ENCODE measurements around the gene SKIC8. TPM values are rescaled to one million over a fixed set of nuclear protein-coding genes. Genes with fewer than 3 reads are reported as not detected.
A peak's percentile ranks its signal among the peaks of the same experiment; 100 is the strongest.

The SKIC8 gene
- total RNA-seq, 1 donor from 2014 or later, result 53.2 TPM

DNA sequence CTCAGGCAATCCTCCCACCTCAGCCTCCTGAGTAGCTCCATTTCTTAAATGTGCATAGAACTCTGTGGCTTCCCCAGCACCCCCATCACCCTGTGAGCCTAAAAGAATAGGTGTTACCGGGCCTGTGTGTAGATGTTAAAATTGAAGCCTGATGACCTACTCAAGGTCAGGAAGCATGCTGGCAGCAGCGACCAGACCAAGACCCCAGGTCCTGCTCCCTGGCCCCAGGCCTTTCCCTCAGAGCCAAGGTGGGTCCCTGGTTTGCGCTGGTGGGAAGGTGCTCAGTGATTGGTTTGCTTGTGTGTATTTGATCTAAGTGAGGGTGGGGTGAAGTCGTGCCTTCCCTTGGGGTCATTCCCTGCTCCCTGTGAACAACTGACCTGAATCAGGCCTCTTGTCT is 22.4 kb upstream of the SKIC8 start:
- DNase-seq, result no peak

DNA sequence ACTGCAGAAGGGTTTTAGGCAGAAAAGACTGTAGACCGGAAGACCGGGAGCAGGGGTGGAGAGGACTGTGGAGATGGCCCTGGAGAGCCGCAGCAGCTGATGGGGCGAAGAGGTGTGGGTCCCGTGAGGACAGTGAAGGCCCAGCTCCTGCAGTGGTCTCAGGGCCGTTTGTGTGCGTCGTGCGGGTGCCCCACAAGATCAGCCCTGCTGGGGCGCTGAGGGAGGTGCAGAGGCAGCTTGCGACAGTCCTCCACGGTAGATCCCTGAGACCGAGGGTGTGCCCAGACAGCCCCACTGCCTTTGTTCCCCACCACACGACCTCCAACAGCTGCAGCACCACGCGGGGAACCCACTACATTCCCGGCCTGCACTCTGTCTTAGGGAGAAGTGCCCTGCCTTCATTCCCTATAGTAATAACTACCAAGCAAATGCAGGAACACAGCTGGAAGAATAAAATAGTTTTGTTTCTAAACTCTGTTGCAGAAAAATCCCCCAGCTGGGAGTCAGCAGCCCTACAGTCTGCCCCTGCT is 21.7 kb upstream of the SKIC8 start:
- no peak for DNase-seq

DNA sequence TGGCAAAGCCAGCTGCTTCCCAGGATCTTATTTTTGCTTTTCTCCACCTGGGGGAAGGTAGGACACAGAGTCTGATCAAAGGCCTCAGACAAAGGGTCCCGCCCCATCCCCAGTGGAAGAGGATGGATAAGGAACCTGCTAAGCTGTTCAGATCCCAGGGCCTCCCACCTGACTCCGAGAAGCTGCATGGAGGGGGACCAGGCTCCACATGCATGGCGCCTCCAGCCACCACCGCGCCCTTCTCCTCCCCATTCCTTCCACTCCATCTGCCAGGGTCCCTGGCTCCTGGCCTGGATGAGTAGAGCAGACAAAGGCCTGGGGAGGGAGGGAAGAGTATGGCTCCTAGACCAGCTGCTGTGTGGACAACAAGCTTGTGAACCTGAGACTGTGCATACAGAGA is 20.8 kb upstream of the SKIC8 start:
- DNase-seq, result no peak

DNA sequence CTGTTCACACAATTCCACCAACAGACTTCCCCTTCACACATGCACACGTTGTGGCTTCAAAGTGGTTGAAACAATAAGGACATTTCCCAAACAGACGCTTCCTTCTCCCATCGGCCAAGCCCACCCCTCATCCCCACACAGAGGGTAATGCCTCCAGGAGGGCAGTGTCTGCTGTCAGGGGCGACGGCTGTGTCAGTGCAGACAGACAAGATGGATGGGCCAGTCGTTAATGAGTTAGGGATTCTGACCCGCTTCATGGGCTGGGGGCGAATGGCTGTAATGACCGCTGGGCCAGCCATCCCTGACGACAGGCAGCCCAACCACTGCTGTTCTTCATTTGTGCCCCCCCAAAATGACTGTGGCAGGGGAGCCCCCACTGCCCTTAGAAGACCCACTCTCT is 20.2 kb upstream of the SKIC8 start:
- no peak for DNase-seq

GRCh38 chr15:78317145-78317836 is 17.9 kb upstream of the SKIC8 start:
- DNase-seq, result no peak

- peak; percentile 55 for DNase-seq
These were observed 17.1 kb upstream of the SKIC8 start for GRCh38 chr15:78316283-78317083.

DNA sequence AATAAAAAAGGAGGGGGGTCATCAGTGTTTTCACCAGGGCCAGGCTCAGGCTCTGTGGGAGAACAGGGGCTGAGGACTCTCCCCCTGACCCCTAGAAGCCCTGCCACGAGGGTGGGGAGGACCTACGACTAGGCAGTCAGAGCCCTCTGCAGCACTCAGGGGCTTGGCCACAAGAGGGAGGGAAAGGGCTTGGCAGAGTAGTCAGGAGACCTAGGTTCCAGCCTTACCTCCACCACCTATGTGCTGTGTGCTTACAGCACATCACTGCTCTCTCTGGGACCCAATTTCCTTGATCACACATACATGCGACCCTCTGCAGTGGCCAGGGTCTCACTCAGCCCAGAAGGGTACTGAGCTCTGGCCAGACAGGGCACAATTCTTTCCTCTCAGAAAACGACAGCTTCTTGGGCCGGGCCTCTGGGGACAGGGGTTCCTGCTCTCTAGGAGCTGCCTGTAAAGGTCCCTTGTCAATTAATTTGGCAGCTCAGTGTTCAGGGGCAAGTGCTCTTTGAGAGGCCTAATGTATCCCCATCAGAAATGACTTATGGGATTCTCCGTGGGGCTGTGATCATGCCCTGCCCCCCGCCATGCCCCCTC is 16.4 kb upstream of the SKIC8 start:
- no peak for DNase-seq

- DNase-seq, result no peak
These were observed 14.8 kb upstream of the SKIC8 start for GRCh38 chr15:78314181-78314581.

DNA sequence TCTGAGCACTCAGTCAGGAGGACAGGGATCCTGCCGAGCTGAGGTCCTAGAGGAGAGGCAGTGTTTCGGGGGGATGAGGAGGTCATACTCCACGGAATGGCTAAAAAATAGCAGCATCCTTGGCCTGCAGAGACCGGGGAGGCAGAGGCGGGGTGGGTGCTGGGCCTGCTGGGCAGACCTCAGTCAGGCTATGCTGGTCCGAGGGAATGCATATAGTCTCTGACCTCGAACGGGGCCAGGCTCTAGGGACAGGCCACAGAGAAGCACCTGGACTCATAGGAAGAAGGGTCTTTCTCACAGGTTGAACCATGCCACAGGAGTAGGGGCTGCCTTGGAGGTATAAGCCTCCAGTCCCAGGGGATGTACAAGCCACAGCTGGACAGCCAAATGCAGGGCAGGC is 14.0 kb upstream of the SKIC8 start:
- DNase-seq, result no peak

- DNase-seq, result no peak
These were observed 13.5 kb upstream of the SKIC8 start for GRCh38 chr15:78312957-78313356.

DNA sequence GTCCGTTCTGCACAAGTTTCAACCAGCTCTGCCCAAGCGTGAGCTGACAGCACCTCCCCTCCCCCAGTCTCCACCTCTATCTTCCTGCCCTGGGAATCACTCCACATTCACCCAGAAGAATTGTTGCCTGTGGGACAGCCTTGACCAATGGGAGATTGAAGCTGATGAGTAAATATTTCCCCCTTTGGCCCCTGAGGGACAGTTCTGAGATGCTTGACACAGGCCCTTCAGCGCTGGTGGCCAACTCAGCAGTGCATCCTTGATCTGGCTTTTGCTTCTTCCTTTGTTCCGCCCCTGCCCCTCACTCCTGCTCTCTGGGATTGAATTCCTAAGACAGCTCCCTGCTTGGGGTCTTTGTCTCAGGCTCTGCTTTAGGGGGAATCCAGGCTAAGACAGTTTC is 13.1 kb upstream of the SKIC8 start:
- DNase-seq, result no peak

DNA sequence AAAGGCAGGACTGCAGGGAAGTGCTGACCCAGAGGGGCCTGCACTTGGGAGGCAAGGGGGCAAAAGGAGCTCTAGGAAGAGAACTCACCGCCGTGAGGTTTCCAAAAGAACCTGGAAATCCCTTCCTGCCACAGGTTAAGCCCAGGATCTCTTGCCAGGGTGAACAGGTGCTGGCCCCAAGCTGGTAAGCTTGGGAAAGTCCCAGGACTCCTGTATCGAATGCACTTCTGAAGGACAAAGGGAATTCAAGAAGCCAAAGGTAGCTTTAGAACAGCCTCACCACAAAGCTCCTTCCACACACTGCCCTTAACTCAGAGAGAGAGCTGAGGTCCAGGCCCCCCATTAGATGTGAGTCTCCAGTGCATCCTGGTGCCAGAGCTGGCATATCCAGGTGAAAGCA is 11.9 kb upstream of the SKIC8 start:
- no peak for DNase-seq

DNA sequence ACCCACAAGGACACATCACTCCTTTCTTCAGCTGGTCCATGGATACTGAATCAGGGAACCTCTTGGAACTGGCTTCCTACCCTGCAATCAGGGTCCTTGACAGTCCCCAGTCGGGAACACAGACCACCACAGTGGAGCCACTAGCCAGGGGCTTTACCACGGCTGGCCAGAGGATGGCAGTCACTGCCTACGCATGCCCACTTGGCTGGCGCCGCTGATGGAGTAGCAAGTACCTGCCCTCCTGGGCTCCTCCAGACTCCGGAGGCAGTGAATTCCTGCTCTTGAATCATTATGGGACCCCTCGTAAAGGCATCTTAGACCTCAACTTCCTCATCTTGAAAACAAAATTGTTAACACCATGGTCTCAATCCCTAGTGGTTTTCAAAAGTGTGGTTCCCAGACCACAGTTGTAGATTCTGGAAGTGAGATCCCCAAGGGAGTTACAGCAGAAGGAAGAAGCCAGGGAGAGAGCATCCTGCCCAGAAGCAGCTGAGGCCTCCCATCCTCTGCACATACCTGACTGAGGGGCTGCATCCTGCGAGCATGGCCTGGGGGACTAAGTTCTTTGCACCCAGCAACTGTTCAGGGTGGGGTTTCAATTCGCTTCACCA is 9.1 kb upstream of the SKIC8 start:
- DNase-seq, result peak; percentile 69

DNA sequence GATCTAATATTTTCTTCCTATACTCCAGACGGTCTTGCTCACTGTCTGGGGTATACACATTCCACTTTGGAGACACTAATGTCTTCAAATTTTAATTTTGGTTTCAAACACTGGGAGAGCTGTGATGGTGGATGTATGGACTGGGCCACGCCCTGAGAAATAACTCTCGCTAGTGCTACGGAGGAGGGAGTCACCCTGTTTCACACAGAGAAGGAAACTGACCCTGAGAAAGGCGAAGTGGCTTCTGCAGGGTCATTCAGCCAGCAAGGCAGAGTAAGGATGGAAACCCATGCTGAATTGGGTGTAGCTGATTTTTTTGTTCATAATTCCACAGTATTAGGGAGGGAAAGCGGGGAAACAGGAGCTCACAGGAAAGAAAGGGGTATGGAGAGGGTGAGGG is 8.6 kb upstream of the SKIC8 start:
- no peak for DNase-seq

DNA sequence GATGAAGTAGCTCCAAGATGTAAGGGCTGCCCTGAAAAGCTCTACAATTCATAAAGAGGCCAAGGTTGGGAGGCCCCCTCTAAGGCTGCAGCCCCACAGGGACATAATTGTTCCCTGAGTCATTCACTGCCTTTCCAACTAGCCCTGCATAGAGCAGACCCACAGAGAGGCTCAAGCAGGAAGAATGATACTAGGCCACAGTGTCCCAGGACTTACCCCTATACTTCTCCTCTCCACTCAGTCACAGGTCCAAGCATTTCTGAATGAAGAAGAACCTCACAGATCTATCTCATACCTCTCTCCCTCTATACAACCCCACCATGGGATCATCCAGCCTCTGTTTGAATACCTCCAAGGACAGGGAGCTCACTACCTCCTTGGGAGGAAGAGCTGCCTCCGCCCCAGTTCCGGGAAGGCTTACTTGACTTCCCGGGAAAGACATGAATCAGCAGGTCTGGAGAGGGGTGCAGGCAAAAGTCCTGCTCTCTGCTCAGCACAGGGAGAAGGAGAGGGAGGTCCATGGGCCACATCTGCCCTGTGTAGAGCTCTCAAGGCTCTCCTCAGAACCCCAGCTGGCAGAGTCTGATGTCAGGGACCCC is 6.9 kb upstream of the SKIC8 start:
- DNase-seq, result peak; percentile 18

DNA sequence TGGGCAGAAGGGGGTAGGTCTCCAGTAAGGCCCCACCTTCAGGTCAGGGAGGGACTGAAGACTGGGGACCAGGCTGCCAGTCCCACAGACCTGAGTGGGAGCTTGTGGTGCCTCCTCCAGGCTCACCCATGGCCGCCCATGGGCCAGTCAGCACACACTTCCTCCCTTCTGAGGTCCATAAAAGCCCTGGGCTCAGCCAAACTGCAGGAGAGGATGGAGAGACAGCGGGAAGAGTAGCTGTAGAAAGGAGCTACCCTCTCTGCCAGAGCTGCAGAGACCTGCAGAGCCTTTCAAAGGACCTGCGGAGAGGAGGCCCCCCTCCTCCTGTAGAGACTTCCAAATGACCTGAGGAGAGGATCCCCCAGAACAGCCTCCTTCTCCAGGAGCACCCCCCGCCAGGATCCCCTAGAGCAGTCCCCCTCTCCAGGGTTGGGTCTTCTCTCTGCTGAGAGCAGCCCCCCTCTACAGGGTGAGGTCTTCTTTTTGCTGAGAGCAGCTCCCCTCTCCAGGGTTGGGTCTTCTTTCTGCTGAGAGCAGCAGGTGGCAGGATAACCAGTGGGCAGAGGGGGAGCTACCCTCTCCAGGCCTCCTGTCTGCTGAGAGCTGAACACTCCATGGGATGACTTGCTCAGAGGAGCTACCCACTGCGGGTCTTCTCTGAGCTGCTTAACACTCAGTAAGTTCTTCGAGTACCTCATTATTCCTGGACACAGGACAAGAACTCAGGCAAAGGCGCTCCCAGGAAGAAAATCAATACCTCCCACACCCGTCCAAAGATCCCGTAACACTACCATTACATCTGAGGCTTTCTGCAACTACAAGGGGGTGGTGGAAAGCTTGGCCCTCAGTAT is 5.0 kb upstream of the SKIC8 start:
- DNase-seq, result no peak

DNA sequence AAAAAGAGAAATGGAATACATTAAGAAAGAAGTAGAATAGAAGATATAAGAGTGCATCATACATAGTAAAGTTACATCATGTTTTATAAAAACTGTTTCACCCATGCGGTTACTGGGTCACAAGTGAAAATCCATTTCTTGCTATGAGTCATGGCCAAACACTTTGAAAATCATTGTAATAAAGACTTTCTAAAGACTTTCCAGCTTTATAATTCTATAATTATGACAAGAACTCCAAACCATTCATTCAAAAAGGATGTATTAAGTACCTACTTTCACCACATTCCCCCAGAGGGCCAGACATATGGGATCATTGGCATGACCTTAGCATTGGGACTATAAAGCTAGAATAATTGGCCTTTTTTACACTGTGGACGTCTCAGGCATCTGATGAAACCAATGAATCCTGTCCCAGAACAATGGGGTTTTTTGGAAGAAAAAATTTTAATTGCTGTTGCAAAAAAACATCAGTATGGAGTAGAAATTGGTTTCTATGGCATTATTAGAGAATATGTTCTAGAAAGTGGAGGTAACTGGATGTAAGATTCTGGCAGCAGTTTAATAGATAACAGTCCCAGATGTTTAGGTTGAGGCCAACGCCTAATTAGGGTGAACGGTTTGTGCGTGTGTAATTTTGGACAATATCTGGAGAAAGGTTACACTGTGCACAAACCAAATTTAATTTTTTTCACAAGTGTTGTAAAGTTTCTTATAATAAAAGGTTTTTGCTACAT is 3.3 kb upstream of the SKIC8 start:
- DNase-seq, result peak; percentile 83

GRCh38 chr15:78301828-78302227 is 2.4 kb upstream of the SKIC8 start:
- DNase-seq, result peak; percentile 16

- DNase-seq, result no peak
These were observed 1.9 kb upstream of the SKIC8 start for GRCh38 chr15:78301326-78301725.

DNA sequence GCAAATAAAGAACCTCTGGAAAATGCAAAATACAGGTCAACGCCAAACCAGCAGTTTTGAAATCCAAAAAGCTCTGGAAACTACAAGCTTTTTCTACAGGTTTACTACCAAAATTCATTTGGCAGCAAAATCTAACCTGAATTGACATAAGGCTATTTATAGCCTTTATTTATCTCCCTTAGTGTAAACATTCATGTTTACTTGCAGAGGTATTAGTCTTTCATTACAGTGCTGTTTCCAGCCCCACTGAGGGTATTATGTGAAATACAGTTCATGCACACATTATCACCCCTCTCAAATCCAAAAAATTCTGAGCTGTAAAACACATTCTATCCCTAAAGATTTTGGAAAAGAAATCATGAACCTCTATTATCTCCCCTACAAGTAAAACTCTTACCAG is 7.2 kb downstream of the SKIC8 start:
- no peak for DNase-seq

- no peak for DNase-seq
These were observed 7.7 kb downstream of the SKIC8 start for GRCh38 chr15:78291698-78292097.

Data from skin of body (tissue), 2 donors.